ENCODE results near the gene DIRAS1. TPM values are rescaled to one million over a fixed set of nuclear protein-coding genes. Genes with fewer than 3 reads are reported as not detected.

DIRAS1 gene
- total and polyA plus RNA-seq, 2 donors (not counting 3 experiments of a cell fraction or from before 2014, with no cell fraction given) = 0.09 to 0.17 TPM

DNA sequence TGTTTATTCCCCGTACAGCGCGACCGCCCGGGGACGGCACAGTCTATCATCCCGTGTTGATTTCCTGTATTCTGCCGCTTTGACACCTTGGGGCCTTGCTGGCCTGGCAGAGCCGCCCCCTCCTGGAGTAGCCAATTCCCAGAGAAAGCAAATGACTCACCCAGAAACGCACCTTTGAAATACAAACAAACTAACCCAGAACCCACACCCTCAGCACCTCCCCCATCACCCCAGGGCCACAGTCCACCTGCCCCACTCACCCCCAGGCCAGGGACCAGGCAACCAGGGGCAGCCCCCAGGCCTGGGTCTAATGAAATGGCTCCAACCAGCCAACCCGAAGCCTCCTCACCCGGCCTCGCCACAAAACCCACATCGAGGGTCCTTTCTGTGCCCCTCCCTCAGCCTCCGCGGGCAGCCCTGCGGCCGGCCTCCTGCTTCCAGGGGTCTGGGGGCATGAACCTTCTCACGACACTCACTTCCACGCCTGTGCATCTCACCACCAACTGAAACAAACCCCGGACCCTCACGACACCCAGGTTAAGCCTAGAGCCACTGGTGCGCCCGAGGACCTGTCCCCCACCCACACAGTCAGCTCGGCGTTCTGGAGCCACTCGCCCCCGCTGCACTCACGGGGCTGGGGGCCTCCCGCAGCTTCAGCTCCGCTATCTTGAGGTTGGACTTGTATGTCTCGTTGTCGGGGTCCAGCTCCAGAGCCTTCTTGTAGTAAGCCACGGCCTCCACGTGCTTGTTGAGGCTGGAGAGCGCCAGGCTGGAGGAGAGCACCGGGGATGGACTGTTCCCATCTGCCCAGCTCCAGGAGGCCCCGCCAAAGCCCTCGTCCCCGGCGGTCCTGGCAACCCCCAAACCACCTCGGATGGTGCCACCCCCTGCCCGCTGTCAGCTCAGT, 41.0 kb upstream of the DIRAS1 start:
- no peak overlapping the region for H3K4me3 ChIP-seq (replicated peaks in 1 of 3; ENCODE audit: insufficient read depth in 1 of 3, low read depth in 1 of 3, low read length in 3 of 3)
- TF ChIP-seq FOS (IDR thresholded peaks at IDR 0.05; ENCODE audit: borderline replicate concordance, insufficient read depth, low read length) (no peak), EZH2 (IDR thresholded peaks at IDR 0.05; ENCODE audit: borderline replicate concordance, low read depth, low read length, severe bottlenecking) (no peak), POLR2AphosphoS5 (IDR thresholded peaks at IDR 0.05; ENCODE audit: insufficient read depth, low read depth, low read length) (no peak)
- H3K36me3 ChIP-seq (ENCODE audit: control insufficient read depth in 2 of 2, extremely low read depth in 1 of 2, insufficient read depth in 2 of 2, low read length in 2 of 2) = peaks cover 6 to 44% of the 10 kb centered on the region in 2 experiments
- no peak overlapping the region for H2AFZ ChIP-seq (ENCODE audit: low read depth, low read length)
- FAIRE-seq (no peak), DNase-seq (ENCODE audit: low read depth, low spot score) (no peak)
- no peaks in the 10 kb centered on the region for H3K9me1 ChIP-seq (replicated peaks; ENCODE audit: control insufficient read depth, extremely low read depth, insufficient read depth, low read length)
- no peak overlapping the region for H3K27ac ChIP-seq (ENCODE audit: insufficient read depth, low read depth, low read length)
- H3K9me3 ChIP-seq (replicated peaks; ENCODE audit: control insufficient read depth, insufficient read depth, low read length) = no peaks in the 10 kb centered on the region
- no peaks in the 10 kb centered on the region for H3K27me3 ChIP-seq (ENCODE audit: control insufficient read depth in 2 of 2, insufficient read depth in 2 of 2, low read length in 2 of 2)
- intact Hi-C loops (cut with micrococcal nuclease) = no loop called here
- POLR2A ChIA-PET = no interaction called here
- dilution Hi-C loops (cut with MboI; ENCODE audit: extremely low pct_ligation_motif_present, low sequenced_read_pairs) = no loop called here
- CTCF ChIA-PET = interaction anchor here (1.4 kb wide), 1 partner anchor 13 kb away, joined by 4 read pairs; no protein-coding TSS in a partner anchor
- no TSS peak for BruUV-seq (replicated peaks)
- H3K4me2 ChIP-seq (ENCODE audit: insufficient read depth, low read length) = no peak overlapping the region
- H3K79me2 ChIP-seq (ENCODE audit: control insufficient read depth, insufficient read depth, low read length) = no peaks in the 10 kb centered on the region
- no peaks in the 10 kb centered on the region for H4K20me1 ChIP-seq (replicated peaks; ENCODE audit: control insufficient read depth, extremely low read depth, insufficient read depth, low read length)
- no peak overlapping the region for H3K9ac ChIP-seq (replicated peaks; ENCODE audit: extremely low read depth, insufficient read depth, low read length)
- no peaks in the 10 kb centered on the region for H3K4me1 ChIP-seq (ENCODE audit: control insufficient read depth, extremely low read depth, insufficient read depth, low read length)

- Histone ChIP-seq H3K79me2 (ENCODE audit: control insufficient read depth, insufficient read depth, low read length) (no peaks in the 10 kb centered on the region), H3K27ac (ENCODE audit: insufficient read depth, low read depth, low read length) (no peak overlapping the region), H2AFZ (ENCODE audit: low read depth, low read length) (no peak overlapping the region), H3K4me2 (ENCODE audit: insufficient read depth, low read length) (no peak overlapping the region), H3K4me3 (replicated peaks in 1 of 3; ENCODE audit: insufficient read depth in 1 of 3, low read depth in 1 of 3, low read length in 3 of 3) (no peak overlapping the region), H3K4me1 (ENCODE audit: control insufficient read depth, extremely low read depth, insufficient read depth, low read length) (no peaks in the 10 kb centered on the region), H3K9ac (replicated peaks; ENCODE audit: extremely low read depth, insufficient read depth, low read length) (no peak overlapping the region), H4K20me1 (replicated peaks; ENCODE audit: control insufficient read depth, extremely low read depth, insufficient read depth, low read length) (no peaks in the 10 kb centered on the region), H3K9me3 (replicated peaks; ENCODE audit: control insufficient read depth, insufficient read depth, low read length) (no peaks in the 10 kb centered on the region), H3K36me3 (ENCODE audit: control insufficient read depth in 2 of 2, extremely low read depth in 1 of 2, insufficient read depth in 2 of 2, low read length in 2 of 2) (peaks cover 6 to 42% of the 10 kb centered on the region in 2 experiments), H3K9me1 (replicated peaks; ENCODE audit: control insufficient read depth, extremely low read depth, insufficient read depth, low read length) (no peaks in the 10 kb centered on the region), H3K27me3 (ENCODE audit: control insufficient read depth in 2 of 2, insufficient read depth in 2 of 2, low read length in 2 of 2) (no peaks in the 10 kb centered on the region)
- intact Hi-C loops (cut with micrococcal nuclease) (no loop called here), dilution Hi-C loops (cut with MboI; ENCODE audit: extremely low pct_ligation_motif_present, low sequenced_read_pairs) (no loop called here)
- no peak for TF ChIP-seq CTCF (IDR thresholded peaks at IDR 0.05; ENCODE audit: extremely low read depth in 1 of 2, insufficient read depth in 1 of 2, low read depth in 1 of 2, low read length in 2 of 2)
- no peak for TF ChIP-seq POLR2AphosphoS5 (IDR thresholded peaks at IDR 0.05; ENCODE audit: insufficient read depth, low read depth, low read length)
- TF ChIP-seq GATA2 (IDR thresholded peaks at IDR 0.05; ENCODE audit: insufficient read depth, insufficient read length, low read depth, low read length) = no peak
- no peak for TF ChIP-seq EZH2 (IDR thresholded peaks at IDR 0.05; ENCODE audit: borderline replicate concordance, low read depth, low read length, severe bottlenecking)
- TF ChIP-seq MAX (IDR thresholded peaks at IDR 0.05; ENCODE audit: insufficient read depth, insufficient read length) = no peak
- no peak for TF ChIP-seq POLR2A (IDR thresholded peaks at IDR 0.05; ENCODE audit: low read depth, low read length)
- TF ChIP-seq FOS (IDR thresholded peaks at IDR 0.05; ENCODE audit: borderline replicate concordance, insufficient read depth, low read length) = no peak
- no peak for TF ChIP-seq JUN (IDR thresholded peaks at IDR 0.05; ENCODE audit: borderline replicate concordance, insufficient read depth, insufficient read length, low read depth)
- TF ChIP-seq MYC (IDR thresholded peaks at IDR 0.05; ENCODE audit: low read depth, low read length) = no peak
- FAIRE-seq (no peak), DNase-seq (ENCODE audit: low read depth, low spot score) (no peak)
- ChIA-PET CTCF (no interaction called here), POLR2A (no interaction called here)
- no TSS peak for BruUV-seq (replicated peaks)
Observed at GRCh38 chr19:2761309-2761677, 40.1 kb upstream of the DIRAS1 start.
